GM19468 (cell line): ENCODE data around the gene ANO2.

Experiments used
- ATAC-seq: cut with Tn5 transposase; IDR thresholded peaks from one replicate; pipeline ENCODE4 v1.9.1; 2021; ENCODE audit warnings: mild to moderate bottlenecking, moderate library complexity, moderate number of reproducible peaks; ENCODE audit not compliant: unreplicated experiment; ENCODE audit errors: extremely low read depth

Gene ANO2

GRCh38 chr12:5921966-5922899, 22.8 kb downstream of the ANO2 start:
- no peak for ATAC-seq

GRCh38 chr12:5921027-5921909, 23.8 kb downstream of the ANO2 start:
- no peak for ATAC-seq

- no peak for ATAC-seq
Measured at GRCh38 chr12:5916785-5917290, 28.2 kb downstream of the ANO2 start.

GRCh38 chr12:5915511-5915910, 29.5 kb downstream of the ANO2 start:
- ATAC-seq: no peak

GRCh38 chr12:5914387-5915149, 30.5 kb downstream of the ANO2 start:
- ATAC-seq: no peak

- no peak for ATAC-seq
Measured at GRCh38 chr12:5913387-5913786, 31.7 kb downstream of the ANO2 start.

- ATAC-seq: no peak
Measured at GRCh38 chr12:5912437-5913334, 32.4 kb downstream of the ANO2 start.

GRCh38 chr12:5912011-5912410, 33.0 kb downstream of the ANO2 start:
- ATAC-seq: no peak

GRCh38 chr12:5910790-5911548, 34.1 kb downstream of the ANO2 start:
- ATAC-seq: no peak

GRCh38 chr12:5909560-5909959, 35.5 kb downstream of the ANO2 start:
- no peak for ATAC-seq

GRCh38 chr12:5908251-5908650, 36.8 kb downstream of the ANO2 start:
- no peak for ATAC-seq

- ATAC-seq: no peak
Measured at GRCh38 chr12:5907807-5908206, 37.3 kb downstream of the ANO2 start.

GRCh38 chr12:5905757-5906156, 39.3 kb downstream of the ANO2 start:
- no peak for ATAC-seq

- no peak for ATAC-seq
Measured at GRCh38 chr12:5904969-5905368, 40.1 kb downstream of the ANO2 start.

- no peak for ATAC-seq
Measured at GRCh38 chr12:5904441-5904840, 40.6 kb downstream of the ANO2 start.

GRCh38 chr12:5902736-5903135, 42.3 kb downstream of the ANO2 start:
- no peak for ATAC-seq

- no peak for ATAC-seq
Measured at GRCh38 chr12:5901416-5901815, 43.6 kb downstream of the ANO2 start.

- ATAC-seq: no peak
Measured at GRCh38 chr12:5900533-5901205, 44.4 kb downstream of the ANO2 start.
